HepG2 (cell line): ENCODE measurements around the gene RGL3. TPM values are rescaled to one million over a fixed set of nuclear protein-coding genes. Genes with fewer than 3 reads are reported as not detected.

Experiments used
- ADNP ChIP-seq: sonication (generic); formaldehyde crosslinking; IDR thresholded peaks from 2 replicates; pipeline ENCODE4 v1.4.0; 2020; ENCODE audit warnings: missing genetic modification reagents
- BRCA1 ChIP-seq: sonication (generic); formaldehyde crosslinking; IDR thresholded peaks from 2 replicates; pipeline ENCODE4 v1.4.0; 2020; ENCODE audit warnings: missing genetic modification reagents
- CBX2 ChIP-seq, 2 experiments: fragments of 200-600 bp in 1 of 2; sonication (generic); formaldehyde crosslinking in 1 of 2; IDR thresholded peaks; 2 replicates each; pipeline versions ENCODE4 v1.7.0 to v1.8.1; 2018 to 2022; ENCODE audit warnings: low read depth in 2 of 2, low read length in 1 of 2, mild to moderate bottlenecking in 1 of 2, missing genetic modification reagents in 1 of 2
- CREB1 ChIP-seq, 2 experiments: fragments of 450-650 bp in 1 of 2; IDR thresholded peaks; 2 replicates each; pipeline ENCODE4 v1.6.1; 2016 to 2017; ENCODE audit warnings: control low read depth in 1 of 2, mild to moderate bottlenecking in 1 of 2, missing compliant biosample characterization in 1 of 2, missing genetic modification characterization in 1 of 2
- CREBL2 ChIP-seq: sonication (generic); formaldehyde crosslinking; IDR thresholded peaks from 2 replicates; pipeline ENCODE4 v1.8.1; 2023; ENCODE audit warnings: missing genetic modification reagents, mild to moderate bottlenecking, borderline replicate concordance
- CREM ChIP-seq, 2 experiments: sonication (generic) in 1 of 2; formaldehyde crosslinking in 1 of 2; IDR thresholded peaks; 2 replicates each; pipeline versions ENCODE4 v1.4.0 to v1.6.1; 2016 to 2020; ENCODE audit warnings: antibody characterized with exemption in 1 of 2, mild to moderate bottlenecking in 1 of 2, missing genetic modification reagents in 1 of 2
- EEA1 ChIP-seq: sonication (generic); formaldehyde crosslinking; IDR thresholded peaks from 2 replicates; pipeline ENCODE4 v1.5.1; 2020; ENCODE audit warnings: mild to moderate bottlenecking, missing genetic modification reagents, borderline replicate concordance
- FOXM1 ChIP-seq: sonication (generic); formaldehyde crosslinking; IDR thresholded peaks from 2 replicates; pipeline ENCODE4 v1.5.0; 2020; ENCODE audit warnings: missing genetic modification reagents
- FOXP1 ChIP-seq, 2 experiments: fragments of 450-650 bp in 1 of 2; IDR thresholded peaks; 2 replicates each; pipeline ENCODE4 v1.6.1; 2017 to 2018; ENCODE audit warnings: antibody characterized with exemption in 1 of 2
- GFI1 ChIP-seq: sonication (generic); formaldehyde crosslinking; IDR thresholded peaks from 2 replicates; pipeline ENCODE4 v1.5.0; 2020; ENCODE audit warnings: missing genetic modification reagents, mild to moderate bottlenecking, borderline replicate concordance
- GPBP1L1 ChIP-seq: sonication (generic); formaldehyde crosslinking; IDR thresholded peaks from 2 replicates; pipeline ENCODE4 v1.5.0; 2020; ENCODE audit warnings: mild to moderate bottlenecking, missing genetic modification reagents
- HIC2 ChIP-seq: sonication (generic); formaldehyde crosslinking; IDR thresholded peaks from 2 replicates; pipeline ENCODE4 v1.9.0; 2022; ENCODE audit warnings: low read depth, missing genetic modification reagents
- IKZF1 ChIP-seq: fragments of 450-650 bp; IDR thresholded peaks from 2 replicates; pipeline ENCODE4 v1.7.1; 2016
- KLF16 ChIP-seq, 2 experiments: sonication (generic) in 1 of 2; formaldehyde crosslinking in 1 of 2; IDR thresholded peaks; 2 replicates each; pipeline versions ENCODE4 v1.6.1 to v1.8.0; 2016 to 2023; ENCODE audit warnings: missing genetic modification reagents in 2 of 2, missing compliant biosample characterization in 1 of 2
- MTF1 ChIP-seq: sonication (generic); formaldehyde crosslinking; IDR thresholded peaks from 2 replicates; pipeline ENCODE4 v1.5.0; 2020; ENCODE audit warnings: missing genetic modification reagents
- PREB ChIP-seq: sonication (generic); formaldehyde crosslinking; IDR thresholded peaks from 2 replicates; pipeline ENCODE4 v1.4.0; 2020; ENCODE audit warnings: missing genetic modification reagents
- RARG ChIP-seq: sonication (generic); formaldehyde crosslinking; IDR thresholded peaks from 2 replicates; pipeline ENCODE4 v1.4.0; 2020; ENCODE audit warnings: low read depth, mild to moderate bottlenecking, missing genetic modification reagents
- TP53 ChIP-seq: sonication (generic); formaldehyde crosslinking; conservative IDR thresholded peaks from 2 replicates; pipeline ENCODE4 v1.4.0; 2020; ENCODE audit warnings: missing genetic modification reagents
- ZNF224 ChIP-seq: sonication (generic); formaldehyde crosslinking; IDR thresholded peaks from 2 replicates; pipeline ENCODE4 v1.5.0; 2020; ENCODE audit warnings: mild to moderate bottlenecking, missing genetic modification reagents
- ZNF329 ChIP-seq: sonication (generic); formaldehyde crosslinking; IDR thresholded peaks from 2 replicates; pipeline ENCODE4 v1.9.0; 2021; ENCODE audit warnings: low read depth, mild to moderate bottlenecking, missing genetic modification reagents
- ZNF430 ChIP-seq: sonication (generic); formaldehyde crosslinking; IDR thresholded peaks from 2 replicates; pipeline ENCODE4 v1.9.0; 2021; ENCODE audit warnings: mild to moderate bottlenecking, missing genetic modification reagents
- ZNF556 ChIP-seq: sonication (generic); formaldehyde crosslinking; IDR thresholded peaks from 2 replicates; pipeline ENCODE4 v1.4.0; 2020; ENCODE audit warnings: mild to moderate bottlenecking, missing genetic modification reagents, borderline replicate concordance
- ZNF704 ChIP-seq: sonication (generic); formaldehyde crosslinking; IDR thresholded peaks from 2 replicates; pipeline ENCODE4 v1.8.1; 2023; ENCODE audit warnings: mild to moderate bottlenecking, inconsistent platforms, moderate library complexity, missing genetic modification reagents, borderline replicate concordance
- polyA plus RNA-seq, 8 experiments: library from polyadenylated mRNA; depleted of rRNA in 3 of 8; stranded (reverse) in 7 of 8; unstranded in 1 of 8; fragments of >200 nt; fragmentation: Illumina TruSeq in 4 of 8; extraction: Trizol in 4 of 8; gene quantifications; 2 replicates each; pipeline versions ENCODE4 v1.2.1 to v1.2.3, GENCODE V29; 2011 to 2016; ENCODE audit warnings: low read depth in 4 of 8, missing spikeins in 1 of 8, mixed read lengths in 1 of 8; ENCODE audit not compliant: insufficient read depth in 1 of 8
- total RNA-seq, 5 experiments: library from RNA; depleted of rRNA; stranded (reverse); fragments of >200 nt; fragmentation: Illumina TruSeq; extraction: Trizol; gene quantifications; 2 replicates each; pipeline ENCODE4 v1.2.3, GENCODE V29; 2016; ENCODE audit warnings: low read depth in 1 of 5

The RGL3 gene
- total and polyA plus RNA-seq, 2 of the 13 experiments (the other 11 are each of a cell fraction or from before 2014, with no cell fraction given): 4.2 to 7.6 TPM

- TF ChIP-seq ZNF704 (CRISPR knock-in tag) (no peak), FOXM1 (CRISPR knock-in tag) (no peak), KLF16 (CRISPR knock-in tag; IDR thresholded peaks at IDR 0.05) (peak in 1 of 2 experiments; percentile 28; a peak in 1 of 4 replicates), GFI1 (CRISPR knock-in tag) (no peak), FOXP1 (IDR thresholded peaks at IDR 0.05) (no peak), FOXP1 (CRISPR knock-in tag; IDR thresholded peaks at IDR 0.05) (no peak), BRCA1 (CRISPR knock-in tag) (no peak), CBX2 (IDR thresholded peaks at IDR 0.05; ENCODE audit: low read depth, low read length) (no peak), CBX2 (CRISPR knock-in tag; IDR thresholded peaks at IDR 0.05; ENCODE audit: low read depth) (no peak), CREBL2 (CRISPR knock-in tag) (no peak), ZNF224 (CRISPR knock-in tag) (no peak), ZNF329 (CRISPR knock-in tag) (no peak), ZNF430 (CRISPR knock-in tag) (0 out of 2 replicates have a peak, but pooled peaks have one; percentile 42), ZNF556 (CRISPR knock-in tag) (no peak), RARG (CRISPR knock-in tag) (no peak), MTF1 (CRISPR knock-in tag) (no peak), PREB (CRISPR knock-in tag) (no peak), CREB1 (IDR thresholded peaks at IDR 0.05) (no peak), CREB1 (CRISPR knock-in tag; IDR thresholded peaks at IDR 0.05) (no peak), CREM (IDR thresholded peaks at IDR 0.05) (no peak), CREM (CRISPR knock-in tag; IDR thresholded peaks at IDR 0.05) (no peak), HIC2 (no peak), GPBP1L1 (no peak), IKZF1 (no peak), TP53 (no peak), ADNP (CRISPR knock-in tag) (no peak), EEA1 (CRISPR knock-in tag) (no peak)
These were observed at the start of gene RGL3 (continued) for GRCh38 chr19:11418549-11419506.
